ENCODE data around the gene RTN4RL1.
"Not testable (repeated sequence)": the region's sequence is repeated elsewhere in the genome, so short reads cannot be mapped to it uniquely, and the experiment has no call there.

Gene RTN4RL1

DNA sequence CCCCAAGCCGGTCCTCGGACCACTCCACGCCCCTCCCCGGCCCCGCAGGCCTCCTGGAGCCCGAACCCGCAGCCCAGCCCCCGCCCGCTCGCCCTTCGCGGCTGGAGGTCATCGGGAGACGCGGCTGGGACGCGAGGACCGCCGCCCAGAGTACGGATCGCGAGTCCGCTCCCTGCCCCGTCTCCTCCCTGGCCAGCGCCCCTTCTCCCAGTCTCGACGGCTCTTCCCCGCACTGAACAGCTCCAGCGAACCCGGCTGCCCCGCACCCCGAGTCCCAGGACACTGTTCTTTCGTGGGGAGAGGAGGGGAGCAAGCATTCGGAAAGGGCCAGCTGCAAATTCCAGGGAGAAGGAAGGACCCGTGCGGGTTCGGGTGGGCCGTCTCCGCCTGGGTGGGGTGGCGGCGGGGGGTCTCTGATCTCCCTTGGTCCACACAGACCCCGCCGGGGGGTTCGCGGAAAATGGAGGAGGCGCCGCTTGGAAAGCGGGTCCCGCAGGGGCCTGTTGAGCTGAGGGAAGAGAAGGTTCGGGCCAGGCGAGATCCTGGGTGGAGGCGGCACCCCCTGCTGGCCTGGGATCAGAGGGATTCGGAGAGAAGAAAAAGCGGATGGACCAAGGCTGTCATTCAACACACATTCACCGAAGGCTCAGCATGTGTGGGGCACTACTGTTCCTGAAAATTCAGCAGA lies 632 bp upstream of the RTN4RL1 start:
- DNase-seq (ENCODE audit: low read depth in 1 of 2, low spot score in 1 of 2), result no peak

DNA sequence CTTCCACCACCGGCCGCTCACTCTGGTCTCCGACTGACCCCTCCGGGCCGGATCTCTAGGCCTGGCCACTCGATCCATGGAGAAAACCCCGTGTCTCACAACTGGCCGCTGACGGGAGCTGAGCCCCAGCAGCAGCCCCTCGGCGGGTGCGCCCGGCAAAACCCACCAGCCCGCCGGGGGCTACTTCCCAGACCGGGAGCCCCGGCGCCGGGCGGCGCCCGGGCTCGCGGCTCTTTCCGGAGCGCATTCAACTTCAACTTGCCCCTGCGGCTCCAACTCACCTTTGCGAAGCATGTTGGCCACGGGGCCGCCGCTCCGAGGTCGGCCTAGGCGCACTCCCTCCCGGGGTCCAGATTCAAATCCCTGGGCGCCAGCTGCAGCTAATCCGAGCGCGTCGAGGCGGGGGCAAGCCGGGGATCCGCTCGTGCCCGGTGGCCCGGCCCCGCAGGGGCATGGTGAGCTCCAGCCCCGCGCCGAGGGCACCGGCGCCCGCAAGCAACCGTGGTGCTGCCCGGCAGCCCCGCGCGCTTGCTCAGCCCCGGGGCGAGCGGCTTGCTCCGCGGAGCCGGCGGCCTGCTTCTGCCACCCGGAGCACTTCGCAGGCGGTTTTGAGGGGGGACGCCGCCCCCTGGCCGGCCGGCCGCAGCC lies 438 bp downstream of the RTN4RL1 start:
- DNase-seq (ENCODE audit: low read depth in 1 of 2, low spot score in 1 of 2), result no peak

DNA sequence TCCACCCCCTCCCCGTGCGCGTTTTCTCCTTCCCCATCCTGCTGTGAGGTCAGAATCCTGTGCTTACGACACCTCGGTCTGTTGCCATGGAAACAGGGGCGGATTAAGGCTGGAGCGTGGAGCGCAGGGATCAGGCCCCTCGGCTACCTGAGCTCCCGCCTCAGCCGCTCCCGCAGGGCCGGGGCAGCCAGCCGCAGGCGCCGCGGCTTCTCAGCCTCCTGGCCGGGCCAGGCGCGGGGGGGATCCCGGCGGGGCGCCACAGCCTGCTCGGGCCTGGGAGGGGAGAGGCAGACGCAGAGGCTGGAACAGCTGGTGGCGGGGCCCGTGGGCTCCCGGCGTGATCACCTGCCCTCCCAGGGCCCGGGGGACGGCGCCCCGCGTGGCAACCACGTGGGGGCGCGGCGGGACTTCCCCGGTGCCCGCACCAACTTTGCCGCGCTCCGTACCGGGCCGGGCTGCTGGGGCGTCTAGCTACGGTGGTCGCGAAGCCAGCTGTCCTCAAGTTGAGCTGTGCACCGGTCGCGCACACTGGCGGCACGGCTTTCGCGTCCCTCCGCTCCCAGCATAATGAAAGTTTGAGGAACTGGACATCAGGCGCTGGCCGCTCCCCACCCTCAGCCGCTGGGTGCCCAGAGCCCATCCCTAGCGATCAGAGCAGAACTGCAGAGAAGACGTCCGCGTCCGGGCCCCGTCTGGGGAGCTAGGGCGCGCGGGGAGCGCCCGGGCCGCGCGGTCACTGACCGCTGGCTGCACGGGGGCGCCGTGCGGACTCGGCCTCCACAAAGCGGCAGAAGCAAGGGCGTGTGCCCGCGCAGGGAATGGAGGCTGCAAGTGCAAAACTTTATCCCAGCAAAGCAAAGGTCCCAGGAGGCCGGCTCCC lies 1.2 kb downstream of the RTN4RL1 start:
- DNase-seq (ENCODE audit: low read depth in 1 of 2, low spot score in 1 of 2), result no peak

DNA sequence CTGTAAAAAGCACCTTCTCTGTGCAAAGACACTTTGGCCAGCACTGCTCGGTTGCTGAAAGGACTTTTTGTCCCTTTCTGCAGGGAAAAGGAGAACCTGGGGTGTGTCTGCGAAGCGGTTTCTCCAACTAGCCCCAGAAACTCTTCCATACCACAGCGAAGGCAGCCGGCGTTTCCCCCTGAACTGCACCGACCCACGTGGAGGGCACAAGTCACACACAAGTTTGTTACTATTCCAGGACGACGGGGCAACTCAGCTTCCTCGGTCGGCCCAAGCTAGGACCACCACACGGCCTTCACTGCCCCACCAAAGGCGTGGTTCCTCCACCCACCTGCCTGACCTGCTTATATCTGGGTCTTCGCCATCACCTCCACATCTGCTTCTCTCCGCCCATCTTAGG lies 1.9 kb downstream of the RTN4RL1 start:
- DNase-seq (ENCODE audit: low read depth in 1 of 2, low spot score in 1 of 2), result no peak

- DNase-seq (ENCODE audit: low read depth in 1 of 2, low spot score in 1 of 2), result no peak
Measured at GRCh38 chr17:2022647-2023240, 2.4 kb downstream of the RTN4RL1 start.

GRCh38 chr17:2020721-2021120 lies 4.4 kb downstream of the RTN4RL1 start:
- DNase-seq (ENCODE audit: low read depth in 1 of 2, low spot score in 1 of 2), result no peak

- no peak for DNase-seq (ENCODE audit: low read depth in 1 of 2, low spot score in 1 of 2)
Measured at GRCh38 chr17:2019723-2020122, 5.4 kb downstream of the RTN4RL1 start.

- no peak for DNase-seq (ENCODE audit: low read depth in 1 of 2, low spot score in 1 of 2)
Measured at GRCh38 chr17:2018716-2019510, 6.2 kb downstream of the RTN4RL1 start.

DNA sequence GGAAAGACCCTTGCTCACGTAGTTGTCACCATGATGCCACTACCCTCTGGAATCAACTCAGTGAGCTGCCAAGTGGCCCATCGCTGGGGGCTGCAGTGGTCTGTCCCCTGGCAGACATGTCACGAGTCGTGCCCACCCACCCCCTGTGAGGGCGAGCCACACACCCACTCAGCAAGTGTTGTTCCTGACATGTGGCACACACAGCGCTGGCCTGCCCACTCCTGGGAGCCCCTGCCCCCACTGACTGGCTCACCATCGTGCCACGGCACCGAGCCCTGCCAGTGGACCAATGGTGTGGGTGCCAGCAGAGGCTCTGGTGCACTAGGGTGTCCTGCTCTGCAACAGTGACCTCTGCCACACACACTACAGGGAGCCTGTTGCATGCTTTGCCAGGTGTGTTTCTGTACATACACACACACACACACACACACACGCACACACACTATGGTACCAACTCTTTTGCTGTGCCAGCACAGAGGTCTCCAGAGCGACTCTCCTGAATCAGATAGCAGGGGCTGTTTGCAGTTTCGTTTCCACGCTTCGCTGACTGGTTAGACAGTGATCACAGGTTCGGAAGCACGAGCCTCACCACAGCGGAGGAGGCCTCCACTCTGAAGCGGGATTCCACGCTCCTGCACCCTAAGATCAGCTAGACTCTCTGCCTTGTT lies 7.7 kb downstream of the RTN4RL1 start:
- DNase-seq (ENCODE audit: low read depth in 1 of 2, low spot score in 1 of 2), result no peak

DNA sequence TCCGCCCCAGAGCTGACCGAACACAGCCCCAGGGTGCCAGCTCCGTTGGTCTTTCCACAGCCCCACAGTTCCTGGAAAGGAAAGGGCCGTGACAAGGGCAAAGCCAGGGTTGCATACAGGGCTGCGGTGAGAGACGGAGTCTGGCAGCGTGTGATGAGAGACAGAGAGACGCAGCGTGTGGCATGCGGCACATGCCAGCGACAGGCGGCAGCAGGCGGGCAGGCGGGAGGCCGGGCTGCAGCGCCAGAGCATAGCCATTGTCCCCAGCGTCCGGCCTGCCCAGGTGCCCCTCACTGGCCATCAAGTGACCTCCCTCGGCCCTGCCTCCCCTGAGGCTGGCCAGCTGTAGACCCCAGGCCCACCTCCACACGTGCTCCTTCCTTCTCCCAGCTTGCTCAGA lies 8.6 kb downstream of the RTN4RL1 start:
- no peak for DNase-seq (ENCODE audit: low read depth in 1 of 2, low spot score in 1 of 2)

- no peak for DNase-seq (ENCODE audit: low read depth in 1 of 2, low spot score in 1 of 2)
Measured at GRCh38 chr17:2015314-2015713, 9.8 kb downstream of the RTN4RL1 start.

- DNase-seq (ENCODE audit: low read depth in 1 of 2, low spot score in 1 of 2), result no peak
Measured at GRCh38 chr17:2013994-2014317, 11.2 kb downstream of the RTN4RL1 start.

- not testable (repeated sequence) for DNase-seq (ENCODE audit: low read depth in 1 of 2, low spot score in 1 of 2)
Measured at GRCh38 chr17:2013220-2013993, 11.7 kb downstream of the RTN4RL1 start.

DNA sequence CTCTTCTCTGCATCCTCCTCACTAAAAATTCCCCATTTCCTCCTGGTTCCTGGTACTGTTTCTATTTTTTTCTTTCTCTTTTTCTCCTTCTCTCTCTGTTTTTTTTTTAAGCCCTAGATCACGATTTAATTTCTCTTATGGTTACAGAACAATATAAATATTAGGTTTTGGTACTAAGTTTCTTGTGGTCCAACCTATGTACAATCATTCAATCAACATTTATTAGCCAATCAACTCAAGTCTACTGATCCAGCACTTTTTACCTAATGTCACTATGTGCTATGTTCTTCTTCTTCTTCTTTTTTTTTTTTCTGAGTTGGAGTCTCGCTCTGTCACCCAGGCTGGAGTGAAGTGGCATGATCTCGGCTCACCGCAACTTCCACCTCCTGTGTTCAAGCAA lies 12.6 kb downstream of the RTN4RL1 start:
- no peak for DNase-seq (ENCODE audit: low read depth in 1 of 2, low spot score in 1 of 2)

- DNase-seq (ENCODE audit: low read depth in 1 of 2, low spot score in 1 of 2), result no peak
Measured at GRCh38 chr17:2011411-2012371, 13.4 kb downstream of the RTN4RL1 start.

DNA sequence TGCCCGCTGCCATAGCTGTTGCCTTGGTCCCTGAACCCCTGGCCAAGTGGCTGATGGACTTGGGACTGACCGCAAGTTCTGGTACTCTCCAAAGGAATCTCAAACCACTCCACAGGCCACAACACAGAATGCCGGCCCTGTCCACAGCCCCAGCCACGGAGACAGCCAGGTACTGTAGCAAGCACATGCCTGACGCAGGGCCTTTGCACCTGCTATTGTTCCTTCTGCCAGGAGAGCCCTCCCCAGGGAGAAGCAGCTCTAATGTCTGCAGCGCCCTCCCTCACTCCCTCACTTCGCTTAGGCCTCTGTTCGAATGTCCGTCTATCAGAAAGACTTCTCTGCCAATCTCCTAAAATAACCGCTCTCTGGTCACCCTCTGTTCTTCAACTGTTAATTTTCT lies 15.4 kb downstream of the RTN4RL1 start:
- no peak for DNase-seq (ENCODE audit: low read depth in 1 of 2, low spot score in 1 of 2)

GRCh38 chr17:2008332-2009126 lies 16.6 kb downstream of the RTN4RL1 start:
- DNase-seq (ENCODE audit: low read depth in 1 of 2, low spot score in 1 of 2), result no peak
